Activated CD4-positive, alpha-beta T cell treated with anti-CD3 and anti-CD28 coated beads for 1 hour (primary cell): ENCODE data around the gene HOXC10.

ENCODE experiments used
- DNase-seq: peaks from one replicate; pipeline ENCODE4 v3.0.0-alpha.2; 2020

The HOXC10 gene

GRCh38 chr12:53965281-53966084 is 19.5 kb upstream of the HOXC10 start:
- DNase-seq, result no peak

- no peak for DNase-seq
Measured at GRCh38 chr12:53966085-53966384, 18.9 kb upstream of the HOXC10 start.

DNA sequence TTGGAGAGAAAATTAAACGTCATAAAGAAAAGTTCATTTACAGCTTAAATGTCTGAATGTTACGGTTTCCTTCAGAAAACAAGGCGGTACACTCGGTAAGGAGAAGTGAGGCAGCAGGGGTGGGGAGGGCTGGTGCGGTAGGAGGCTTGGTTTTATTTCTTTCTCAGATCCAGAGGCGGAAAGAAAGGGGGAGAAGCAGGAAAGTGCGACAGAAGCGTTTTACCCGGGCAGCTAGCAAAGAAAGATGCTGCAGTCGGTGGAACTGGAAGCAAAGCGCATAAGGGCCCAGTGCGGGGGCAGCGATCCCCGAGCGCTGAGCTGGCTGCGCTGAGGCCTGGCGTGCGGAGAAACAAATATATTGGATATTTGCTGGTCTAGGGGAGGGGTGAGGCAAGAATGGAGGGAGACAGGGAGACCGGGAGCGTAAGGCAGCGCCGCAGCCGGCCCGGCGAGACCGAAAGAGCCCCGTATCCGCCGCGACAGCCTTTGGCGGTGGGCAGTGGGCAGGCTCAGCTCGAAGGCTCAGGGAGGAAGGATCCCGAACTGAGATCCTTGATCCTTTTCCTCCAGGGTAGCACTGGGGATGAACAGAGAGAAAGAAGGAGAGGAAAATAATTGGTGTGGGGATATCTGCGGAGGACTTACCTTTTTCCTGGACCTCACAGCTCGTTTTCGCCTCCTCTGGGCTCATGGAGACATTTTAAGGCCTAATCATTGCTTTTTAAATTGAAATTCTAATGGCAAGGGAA is 18.4 kb upstream of the HOXC10 start:
- no peak for DNase-seq

- DNase-seq, result no peak
Measured at GRCh38 chr12:53967421-53967925, 17.5 kb upstream of the HOXC10 start.

DNA sequence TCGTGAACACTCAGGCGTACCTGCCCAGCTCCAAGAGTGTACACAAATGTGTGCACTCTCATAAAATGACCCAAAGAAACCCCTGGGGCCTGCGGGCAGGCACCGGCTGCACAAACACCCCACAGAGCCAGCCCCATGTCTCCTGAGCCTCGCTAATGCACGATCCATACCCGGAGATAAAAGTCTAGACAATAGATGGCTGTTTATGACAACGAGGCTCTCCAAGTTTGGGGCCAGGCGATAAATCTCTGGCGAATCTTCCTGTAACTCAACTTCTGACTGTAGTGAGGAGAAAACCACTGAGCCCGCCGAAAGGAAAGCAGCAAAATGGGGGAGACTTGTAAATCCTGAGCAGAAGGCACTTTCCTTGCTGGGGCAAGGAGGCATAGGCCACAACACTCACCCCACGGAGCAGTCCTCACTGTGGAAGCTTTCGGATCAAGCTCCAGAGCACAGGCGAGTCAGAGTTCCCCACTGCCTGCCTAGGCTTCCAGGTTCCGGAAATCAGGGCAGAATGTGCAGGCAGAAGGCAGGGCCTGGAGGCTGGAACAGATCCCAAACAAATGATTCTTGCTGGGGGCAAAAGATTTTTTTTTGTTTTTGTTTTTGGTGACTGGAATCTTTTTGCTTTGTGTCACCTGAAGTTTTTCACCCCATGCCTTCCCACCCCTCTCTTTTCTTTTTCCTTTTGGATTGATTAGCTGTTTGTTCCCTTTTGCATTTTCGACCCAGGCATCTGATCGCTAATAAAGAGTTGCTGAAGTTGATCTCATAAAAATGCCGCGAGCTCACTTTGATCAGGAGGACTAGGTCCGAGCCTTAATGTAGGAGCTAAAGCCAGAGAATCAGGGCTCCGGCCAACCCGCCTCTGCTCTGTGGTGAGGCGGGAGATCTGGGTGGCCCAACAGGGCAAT is 16.5 kb upstream of the HOXC10 start:
- DNase-seq, result no peak

- DNase-seq, result no peak
Measured at GRCh38 chr12:53969588-53970259, 15.2 kb upstream of the HOXC10 start.

DNA sequence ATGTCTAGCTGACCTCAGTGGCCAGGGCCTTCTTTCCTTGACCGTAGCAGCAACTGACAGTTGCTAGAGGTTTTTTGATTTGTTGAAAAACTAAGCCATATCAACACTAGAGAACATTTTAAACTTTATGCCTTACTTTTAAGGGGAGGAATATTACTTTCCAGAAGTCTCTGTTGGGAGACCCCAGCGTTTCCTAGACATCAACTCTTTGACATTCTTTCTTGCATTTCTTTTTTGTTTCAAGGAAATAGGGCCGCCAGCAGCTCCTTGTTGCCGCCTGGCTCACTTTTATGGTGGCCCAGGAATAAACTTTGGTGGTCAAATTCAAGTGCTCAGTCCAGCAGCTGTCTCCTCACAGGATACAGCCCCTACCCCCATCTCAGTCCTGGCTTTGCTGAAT is 14.5 kb upstream of the HOXC10 start:
- no peak for DNase-seq

DNA sequence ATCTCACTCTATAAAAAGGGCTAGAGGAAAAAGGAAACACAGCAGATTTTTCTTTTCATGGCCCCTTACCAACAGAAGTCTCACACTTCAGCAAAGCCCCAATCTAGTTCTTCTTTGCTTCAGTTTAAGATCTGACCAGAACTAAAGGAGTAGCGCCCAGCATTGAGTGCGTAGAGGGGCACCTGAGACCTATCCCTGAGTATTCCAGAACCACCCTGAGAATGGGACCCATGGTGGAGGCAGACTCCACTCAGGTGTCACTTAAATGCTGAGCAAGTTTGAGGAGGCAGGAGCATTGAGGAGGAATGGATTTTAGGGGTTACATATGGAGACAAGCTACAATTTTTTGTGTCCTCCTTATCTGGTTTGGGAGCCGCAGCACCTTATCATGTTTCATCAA is 13.8 kb upstream of the HOXC10 start:
- no peak for DNase-seq

DNA sequence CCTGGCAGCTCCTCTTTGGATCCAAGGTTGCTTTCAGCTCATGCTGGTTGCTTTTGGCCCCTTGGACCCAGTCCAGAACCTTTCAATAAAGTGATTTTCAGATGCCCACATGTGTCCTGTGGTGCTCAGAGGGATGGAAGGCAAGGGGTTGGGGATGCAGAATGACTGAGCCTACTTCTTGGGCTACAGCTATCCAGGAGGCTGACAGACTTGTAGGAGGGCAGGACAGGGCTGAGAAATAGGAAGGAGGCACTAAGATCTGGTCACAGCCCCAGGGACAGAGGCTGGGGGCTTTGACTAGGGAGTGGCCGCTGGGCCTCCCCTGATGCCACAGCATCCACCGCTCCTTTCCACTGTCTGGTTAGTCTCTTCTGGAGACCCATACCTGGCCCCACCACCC is 13.3 kb upstream of the HOXC10 start:
- no peak for DNase-seq

- no peak for DNase-seq
Measured at GRCh38 chr12:53972152-53972702, 12.7 kb upstream of the HOXC10 start.

- DNase-seq, result no peak
Measured at GRCh38 chr12:53972722-53973235, 12.2 kb upstream of the HOXC10 start, which contains the start of gene HOXC11. HOXC11 (plus strand) TSS chr12:53973126; CDS start chr12:53973242, 116 bp downstream.

GRCh38 chr12:53973236-53974042 is 11.5 kb upstream of the HOXC10 start:
- DNase-seq, result no peak

DNA sequence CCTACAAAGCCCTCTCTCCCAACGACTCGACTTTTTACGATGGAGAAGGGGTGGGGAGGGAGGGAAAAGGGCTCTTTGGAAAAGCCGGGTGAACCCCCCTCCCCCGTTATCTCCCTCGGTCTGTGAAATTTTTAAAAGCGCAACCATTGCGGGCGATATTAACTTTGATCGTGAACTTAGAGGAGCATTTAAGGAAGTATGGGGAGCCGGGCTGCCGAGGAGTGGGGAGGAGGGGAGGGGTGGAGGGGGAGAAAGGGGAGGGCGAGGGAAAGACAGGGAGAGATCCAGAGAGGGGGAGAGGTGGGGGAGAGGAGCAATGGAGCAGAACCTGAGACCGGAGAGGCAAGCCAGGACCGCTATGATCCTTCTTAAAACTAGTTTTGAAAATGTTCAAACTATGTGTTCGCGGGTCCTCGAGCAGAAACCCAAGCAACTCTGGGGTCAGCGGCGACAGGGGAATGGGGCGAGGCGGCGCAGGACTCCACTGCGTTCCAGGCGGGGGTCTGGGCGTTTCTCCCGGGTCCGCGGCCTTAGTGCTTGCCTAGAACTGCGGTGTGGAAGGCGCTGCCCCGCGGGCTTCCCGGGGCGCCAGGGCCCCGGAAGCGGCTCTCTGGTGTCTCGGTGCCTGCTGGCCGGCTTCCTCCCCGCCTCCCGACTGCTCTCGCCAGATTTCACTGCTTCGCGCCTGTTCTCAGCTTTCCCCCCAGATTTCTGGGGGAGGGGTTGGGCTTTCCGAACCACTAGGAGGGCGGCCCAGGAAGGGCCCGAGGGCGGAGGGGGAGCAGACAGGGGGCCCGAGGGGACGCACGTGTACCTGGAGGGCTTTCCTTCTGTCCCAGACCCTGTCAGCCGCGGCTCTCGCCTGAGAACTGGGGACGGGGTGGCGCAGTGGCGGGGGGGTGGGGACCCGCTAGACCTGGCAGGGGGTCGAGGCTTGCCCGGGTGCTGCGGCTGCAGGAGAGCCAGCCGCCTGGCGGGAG is 10.6 kb upstream of the HOXC10 start, which contains the start of gene HOTAIR:
TSS of gene HOTAIR (minus strand) at position 871 of the 980 bp plus-strand sequence.
- DNase-seq, result no peak

GRCh38 chr12:53975064-53975471 is 9.9 kb upstream of the HOXC10 start:
- DNase-seq, result no peak

DNA sequence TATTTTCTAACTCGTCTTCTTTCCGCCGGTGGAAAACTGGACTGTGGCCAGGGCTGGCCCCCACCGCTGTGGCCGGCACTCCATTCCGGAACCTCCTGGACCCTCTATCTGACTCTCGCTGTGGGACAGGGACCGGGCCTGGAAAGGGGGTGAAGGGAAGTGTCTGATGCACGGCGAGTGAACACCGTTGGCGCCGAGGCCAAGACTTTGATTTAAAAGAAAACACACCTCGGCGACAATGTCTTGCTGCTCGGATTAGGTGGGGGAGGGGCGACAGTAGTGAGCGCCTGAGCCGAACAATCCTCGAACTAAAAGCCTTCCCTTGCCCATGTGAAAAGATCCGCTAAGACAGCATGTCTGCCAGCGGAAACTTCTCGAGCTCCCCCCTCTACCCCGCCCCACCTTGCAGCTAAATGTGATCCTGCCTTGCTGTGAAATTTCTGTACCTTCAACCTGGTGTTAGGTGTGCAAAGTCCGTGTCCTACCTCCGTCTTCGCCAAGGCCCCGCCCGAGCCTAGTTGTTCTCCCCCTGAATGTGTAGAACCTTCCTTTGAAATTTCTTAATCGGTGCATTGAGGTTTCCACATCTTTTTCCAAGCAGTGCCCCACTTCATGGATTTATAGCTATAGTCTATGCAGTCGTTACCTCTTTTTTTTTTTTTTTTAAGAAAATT is 9.3 kb upstream of the HOXC10 start:
- DNase-seq, result no peak

GRCh38 chr12:53976172-53976822 is 8.6 kb upstream of the HOXC10 start:
- no peak for DNase-seq

GRCh38 chr12:53976823-53977595 is 7.9 kb upstream of the HOXC10 start:
- no peak for DNase-seq
